Neural cell (in vitro differentiated cells): ENCODE data around the gene SEPTIN5. TPM values are rescaled to one million over a fixed set of nuclear protein-coding genes. Genes with fewer than 3 reads are reported as not detected.

Experiments
- H2AFZ ChIP-seq: fragments of 200-600, 300-800 bp; sonication (generic), shearing (Covaris generic); 2 replicates; pipeline ENCODE4 v1.6.0; 2014; ENCODE audit warnings: low read depth, mild to moderate bottlenecking, antibody characterized with exemption, low read length, moderate library complexity
- H3F3A ChIP-seq: fragments of 200-600 bp; shearing (Covaris generic); 2 replicates; pipeline ENCODE4 v1.6.1; 2016; ENCODE audit warnings: mild to moderate bottlenecking, moderate library complexity, mixed read lengths, antibody characterized with exemption, low read length; ENCODE audit not compliant: insufficient read depth, poor library complexity, severe bottlenecking
- H3K27ac ChIP-seq: fragments of 200-600, 300-800 bp; sonication (generic), shearing (Covaris generic); 2 replicates; pipeline ENCODE4 v1.5.1; 2014; ENCODE audit warnings: mild to moderate bottlenecking, low read length, moderate library complexity
- H3K27me3 ChIP-seq: fragments of 300-800, 200-600 bp; sonication (generic), shearing (Covaris generic); 2 replicates; pipeline ENCODE4 v1.6.0; 2014; ENCODE audit warnings: mild to moderate bottlenecking, low read depth, low read length, moderate library complexity; ENCODE audit not compliant: insufficient read depth
- H3K36me3 ChIP-seq: fragments of 300-800, 200-600 bp; sonication (generic), shearing (Covaris generic); 2 replicates; pipeline ENCODE4 v1.5.1; 2014; ENCODE audit warnings: mild to moderate bottlenecking, antibody characterized with exemption, low read length, moderate library complexity; ENCODE audit not compliant: insufficient read depth
- H3K4me2 ChIP-seq: fragments of 300-800, 200-600 bp; sonication (generic), shearing (Covaris generic); 2 replicates; pipeline ENCODE4 v1.6.0; 2014; ENCODE audit warnings: mild to moderate bottlenecking, low read length
- H3K4me3 ChIP-seq: fragments of 300-800, 200-600 bp; sonication (generic), shearing (Covaris generic); 2 replicates; pipeline ENCODE4 v1.5.1; 2014; ENCODE audit warnings: mild to moderate bottlenecking, low read length, moderate library complexity
- H3K79me2 ChIP-seq: fragments of 200-600 bp; shearing (Covaris generic); replicated peaks from 2 replicates; pipeline ENCODE4 v1.6.0; 2014; ENCODE audit warnings: mild to moderate bottlenecking, low read length, moderate library complexity; ENCODE audit not compliant: insufficient read depth
- H3K9ac ChIP-seq: fragments of 300-800, 200-600 bp; sonication (generic), shearing (Covaris generic); 2 replicates; pipeline ENCODE4 v1.6.1; 2016; ENCODE audit warnings: mild to moderate bottlenecking, low read length, mixed read lengths
- H3K9me2 ChIP-seq: fragments of 200-600 bp; shearing (Covaris generic); 2 replicates; pipeline ENCODE4 v1.6.1; 2016; ENCODE audit warnings: mild to moderate bottlenecking, low read length, mixed read lengths; ENCODE audit not compliant: insufficient read depth
- H3K9me3 ChIP-seq: fragments of 200-600, 300-800 bp; sonication (generic), shearing (Covaris generic); 2 replicates; pipeline ENCODE4 v1.6.1; 2016; ENCODE audit warnings: mild to moderate bottlenecking, mixed run types, low read length, moderate library complexity, mixed read lengths
- H4K20me1 ChIP-seq: fragments of 200-600 bp; shearing (Covaris generic); 2 replicates; pipeline ENCODE4 v1.6.1; 2016; ENCODE audit warnings: mild to moderate bottlenecking, mixed run types; ENCODE audit not compliant: insufficient read depth
- CTCF ChIP-seq: fragments of 450-650 bp; IDR thresholded peaks from 2 replicates; pipeline ENCODE4 v1.5.1; 2014; ENCODE audit warnings: antibody characterized with exemption, mild to moderate bottlenecking, moderate library complexity; ENCODE audit not compliant: poor library complexity, severe bottlenecking
- EP300 ChIP-seq: fragments of 450-650 bp; conservative IDR thresholded peaks from 2 replicates; pipeline ENCODE4 v1.6.1; 2014; ENCODE audit warnings: antibody characterized with exemption, mild to moderate bottlenecking, moderate library complexity; ENCODE audit not compliant: poor library complexity, severe bottlenecking
- EZH2 ChIP-seq: fragments of 200-600, 300-800 bp; shearing (Covaris generic), sonication (generic); IDR thresholded peaks from 2 replicates; pipeline ENCODE4 v1.6.1; 2014; ENCODE audit warnings: antibody characterized with exemption, low read length, borderline replicate concordance, mild to moderate bottlenecking; ENCODE audit not compliant: insufficient read depth, poor library complexity, severe bottlenecking
- MXI1 ChIP-seq: fragments of 450-650 bp; conservative IDR thresholded peaks from 2 replicates; pipeline ENCODE4 v1.6.1; 2014; ENCODE audit warnings: antibody characterized with exemption, mild to moderate bottlenecking; ENCODE audit not compliant: poor library complexity, severe bottlenecking
- POLR2AphosphoS5 ChIP-seq: IDR thresholded peaks from 2 replicates; pipeline ENCODE4 v1.6.1; 2012
- RAD21 ChIP-seq: fragments of 450-650 bp; conservative IDR thresholded peaks from 2 replicates; pipeline ENCODE4 v1.6.1; 2014; ENCODE audit warnings: antibody characterized with exemption, mild to moderate bottlenecking, moderate library complexity
- REST ChIP-seq: IDR thresholded peaks from 2 replicates; pipeline ENCODE4 v1.6.1; 2012; ENCODE audit warnings: borderline replicate concordance
- SMC3 ChIP-seq: fragments of 450-650 bp; conservative IDR thresholded peaks from 2 replicates; pipeline ENCODE4 v1.6.1; 2014; ENCODE audit warnings: antibody characterized with exemption, mild to moderate bottlenecking, moderate library complexity; ENCODE audit not compliant: poor library complexity
- TAF1 ChIP-seq: IDR thresholded peaks from 2 replicates; pipeline ENCODE4 v1.6.1; 2012; ENCODE audit warnings: low read depth
- polyA plus RNA-seq: library from polyadenylated mRNA; depleted of rRNA; stranded (reverse); fragments of >200 nt; gene quantifications from 2 replicates; pipeline ENCODE4 v1.2.3, GENCODE V29; 2014

Gene SEPTIN5
- polyA plus RNA-seq, 1 donor from 2014 or later = 166 TPM

GRCh38 chr22:19749876-19750275, 35.6 kb downstream of the SEPTIN5 start:
- Histone ChIP-seq H3K9me3 (no peaks in the 10 kb centered on the region), H3F3A (no peaks in the 10 kb centered on the region), H2AFZ (no peak overlapping the region), H3K4me3 (no peak overlapping the region), H4K20me1 (no peaks in the 10 kb centered on the region), H3K79me2 (no peaks in the 10 kb centered on the region), H3K36me3 (no peaks in the 10 kb centered on the region), H3K9me2 (no peaks in the 10 kb centered on the region), H3K4me2 (no peak overlapping the region), H3K27ac (no peak overlapping the region), H3K9ac (no peak overlapping the region), H3K27me3 (peaks cover 34% of the 10 kb centered on the region)
- TF ChIP-seq CTCF (no peak), EZH2 (no peak), MXI1 (no peak), SMC3 (no peak), EP300 (no peak), TAF1 (no peak), POLR2AphosphoS5 (no peak), REST (no peak), RAD21 (no peak)

GRCh38 chr22:19750507-19751490, 36.5 kb downstream of the SEPTIN5 start:
- H3K9ac ChIP-seq = no peak overlapping the region
- no peak overlapping the region for H2AFZ ChIP-seq
- no peaks in the 10 kb centered on the region for H3K9me2 ChIP-seq
- no peaks in the 10 kb centered on the region for H3K36me3 ChIP-seq
- no peak overlapping the region for H3K4me2 ChIP-seq
- H3K79me2 ChIP-seq = no peaks in the 10 kb centered on the region
- H3K4me3 ChIP-seq = no peak overlapping the region
- H3K27me3 ChIP-seq = peaks cover 43% of the 10 kb centered on the region
- no peak overlapping the region for H3K27ac ChIP-seq
- H3F3A ChIP-seq = no peaks in the 10 kb centered on the region
- no peak for TF ChIP-seq SMC3
- TF ChIP-seq CTCF = no peak
- TF ChIP-seq EZH2 = no peak
- TF ChIP-seq RAD21 = no peak
- H4K20me1 ChIP-seq = no peaks in the 10 kb centered on the region
- H3K9me3 ChIP-seq = no peaks in the 10 kb centered on the region
